Measurements from ENCODE around the gene ARID3B. TPM values are rescaled to one million over a fixed set of nuclear protein-coding genes. Genes with fewer than 3 reads are reported as not detected.

The ARID3B gene
- total and polyA plus RNA-seq, 2 donors (not counting 1 experiment from before 2014, with no cell fraction given), result 0.72 to 0.99 TPM

GRCh38 chr15:74608786-74609185, 67.8 kb downstream of the ARID3B start:
- Histone ChIP-seq H4K20me1 (ENCODE audit: control insufficient read depth, extremely low read depth, insufficient read depth, low read length) (no peaks in the 10 kb centered on the region), H3K9ac (ENCODE audit: insufficient read depth, low read length) (no peak overlapping the region)

GRCh38 chr15:74609938-74610301, 68.9 kb downstream of the ARID3B start:
- Histone ChIP-seq H3K9ac (ENCODE audit: insufficient read depth, low read length) (no peak overlapping the region), H3K27me3 (ENCODE audit: control insufficient read depth, insufficient read depth, low read length) (peaks cover 24% of the 10 kb centered on the region), H3K4me2 (ENCODE audit: extremely low read depth, insufficient read depth, low read length) (no peak overlapping the region), H3K9me3 (ENCODE audit: control insufficient read depth, insufficient read depth, low read depth, low read length) (no peaks in the 10 kb centered on the region), H3K79me2 (ENCODE audit: control insufficient read depth, insufficient read depth, low read length) (no peaks in the 10 kb centered on the region), H4K20me1 (ENCODE audit: control insufficient read depth, extremely low read depth, insufficient read depth, low read length) (no peaks in the 10 kb centered on the region), H3K36me3 (ENCODE audit: control insufficient read depth, insufficient read depth, low read length) (no peaks in the 10 kb centered on the region), H3K27ac (ENCODE audit: insufficient read depth, low read length) (no peak overlapping the region), H3K4me3 (replicated peaks in 1 of 4; ENCODE audit: control extremely low read depth in 1 of 4, insufficient read depth in 1 of 4, low read depth in 3 of 4, low read length in 4 of 4) (no peak overlapping the region), H2AFZ (ENCODE audit: low read length) (no peak overlapping the region), H3K4me1 (ENCODE audit: control insufficient read depth, extremely low read depth, insufficient read depth, low read length) (no peaks in the 10 kb centered on the region)
- DNase-seq (ENCODE audit: low read depth in 2 of 2), result no peak
- TF ChIP-seq CTCF (conservative IDR thresholded peaks at IDR 0.05 in 1 of 2, IDR thresholded peaks at IDR 0.05 in 1 of 2; ENCODE audit: low read depth in 1 of 2, low read length in 2 of 2) (no peak), EZH2 (IDR thresholded peaks at IDR 0.05; ENCODE audit: low read length, missing control alignments) (no peak)

More at GRCh38 chr15:74608786-74609185, 67.8 kb downstream of the ARID3B start:
- Histone ChIP-seq H3K9me3 (ENCODE audit: control insufficient read depth, insufficient read depth, low read depth, low read length) (no peaks in the 10 kb centered on the region), H3K4me3 (replicated peaks in 1 of 4; ENCODE audit: control extremely low read depth in 1 of 4, insufficient read depth in 1 of 4, low read depth in 3 of 4, low read length in 4 of 4) (no peak overlapping the region), H3K4me2 (ENCODE audit: extremely low read depth, insufficient read depth, low read length) (no peak overlapping the region), H3K27me3 (ENCODE audit: control insufficient read depth, insufficient read depth, low read length) (peaks cover 24% of the 10 kb centered on the region), H3K4me1 (ENCODE audit: control insufficient read depth, extremely low read depth, insufficient read depth, low read length) (no peaks in the 10 kb centered on the region), H3K36me3 (ENCODE audit: control insufficient read depth, insufficient read depth, low read length) (no peaks in the 10 kb centered on the region), H3K27ac (ENCODE audit: insufficient read depth, low read length) (no peak overlapping the region), H2AFZ (ENCODE audit: low read length) (no peak overlapping the region), H3K79me2 (ENCODE audit: control insufficient read depth, insufficient read depth, low read length) (no peaks in the 10 kb centered on the region)
- no peak for DNase-seq (ENCODE audit: low read depth in 2 of 2)
- no peak for TF ChIP-seq EZH2 (IDR thresholded peaks at IDR 0.05; ENCODE audit: low read length, missing control alignments)
- TF ChIP-seq CTCF (conservative IDR thresholded peaks at IDR 0.05 in 1 of 2, IDR thresholded peaks at IDR 0.05 in 1 of 2; ENCODE audit: low read depth in 1 of 2, low read length in 2 of 2), result no peak

GRCh38 chr15:74610302-74610951, 69.4 kb downstream of the ARID3B start:
- Histone ChIP-seq H3K4me2 (ENCODE audit: extremely low read depth, insufficient read depth, low read length) (no peak overlapping the region), H3K27ac (ENCODE audit: insufficient read depth, low read length) (no peak overlapping the region), H3K36me3 (ENCODE audit: control insufficient read depth, insufficient read depth, low read length) (no peaks in the 10 kb centered on the region), H3K79me2 (ENCODE audit: control insufficient read depth, insufficient read depth, low read length) (no peaks in the 10 kb centered on the region), H3K9me3 (ENCODE audit: control insufficient read depth, insufficient read depth, low read depth, low read length) (no peaks in the 10 kb centered on the region), H3K4me1 (ENCODE audit: control insufficient read depth, extremely low read depth, insufficient read depth, low read length) (no peaks in the 10 kb centered on the region), H3K9ac (ENCODE audit: insufficient read depth, low read length) (no peak overlapping the region), H2AFZ (ENCODE audit: low read length) (no peak overlapping the region), H4K20me1 (ENCODE audit: control insufficient read depth, extremely low read depth, insufficient read depth, low read length) (no peaks in the 10 kb centered on the region), H3K4me3 (replicated peaks in 1 of 4; ENCODE audit: control extremely low read depth in 1 of 4, insufficient read depth in 1 of 4, low read depth in 3 of 4, low read length in 4 of 4) (no peak overlapping the region), H3K27me3 (ENCODE audit: control insufficient read depth, insufficient read depth, low read length) (peaks cover 24% of the 10 kb centered on the region)
- TF ChIP-seq EZH2 (IDR thresholded peaks at IDR 0.05; ENCODE audit: low read length, missing control alignments), result no peak
- no peak for TF ChIP-seq CTCF (conservative IDR thresholded peaks at IDR 0.05 in 1 of 2, IDR thresholded peaks at IDR 0.05 in 1 of 2; ENCODE audit: low read depth in 1 of 2, low read length in 2 of 2)
- peak in 1 of 2 donors; percentile 31 for DNase-seq (ENCODE audit: low read depth in 2 of 2)
